ENCODE results near the gene ZCCHC10.

The ZCCHC10 gene

GRCh38 chr5:132951897-132952296 is 74.5 kb downstream of the ZCCHC10 start:
- Mint-ChIP-seq H3K27ac (no peak overlapping the region), H3K36me3 (ENCODE audit: low read depth) (peaks cover 76% of the 10 kb centered on the region), H3K27me3 (ENCODE audit: low read depth, poor library complexity) (no peaks in the 10 kb centered on the region), H3K4me3 (no peak overlapping the region), H3K9me3 (peaks cover 42% of the 10 kb centered on the region), H3K4me1 (peaks cover 19% of the 10 kb centered on the region)
- TF ChIP-seq CTCF (IDR thresholded peaks at IDR 0.05), result no peak
- no peak for DNase-seq

- no peak for TF ChIP-seq CTCF (IDR thresholded peaks at IDR 0.05)
- peak overlapping the region; percentile 87 for H3K27ac Mint-ChIP-seq
- no peak for DNase-seq
- H3K4me3 Mint-ChIP-seq, result no peak overlapping the region
- H3K4me1 Mint-ChIP-seq, result peaks cover 18% of the 10 kb centered on the region
- no peaks in the 10 kb centered on the region for H3K27me3 Mint-ChIP-seq (ENCODE audit: low read depth, poor library complexity)
- H3K36me3 Mint-ChIP-seq (ENCODE audit: low read depth), result peaks cover 71% of the 10 kb centered on the region
- H3K9me3 Mint-ChIP-seq, result peaks cover 28% of the 10 kb centered on the region
Observed at GRCh38 chr5:132949136-132949535, 77.2 kb downstream of the ZCCHC10 start.

- no peak for DNase-seq
- H3K36me3 Mint-ChIP-seq (ENCODE audit: low read depth), result peaks cover 72% of the 10 kb centered on the region
Observed at GRCh38 chr5:132947671-132948070, 78.7 kb downstream of the ZCCHC10 start.

More at GRCh38 chr5:132947671-132948070, 78.7 kb downstream of the ZCCHC10 start:
- no peak overlapping the region for H3K4me3 Mint-ChIP-seq
- no peak overlapping the region for H3K27ac Mint-ChIP-seq
- TF ChIP-seq CTCF (IDR thresholded peaks at IDR 0.05), result no peak
- H3K4me1 Mint-ChIP-seq, result peaks cover 9% of the 10 kb centered on the region
- H3K27me3 Mint-ChIP-seq (ENCODE audit: low read depth, poor library complexity), result no peaks in the 10 kb centered on the region
- H3K9me3 Mint-ChIP-seq, result peaks cover 16% of the 10 kb centered on the region
